C1 segment of cervical spinal cord (tissue), 14 donors: ENCODE results near the gene TRAF3IP1.
"Not testable (repeated sequence)": the region's sequence is repeated elsewhere in the genome, so short reads cannot be mapped to it uniquely, and the experiment has no call there.

Experiments used
- DNase-seq, 14 donors: peaks; one replicate each; lab custom pipeline; 2025; lab: John Stamatoyannopoulos, UW

Gene TRAF3IP1

DNA sequence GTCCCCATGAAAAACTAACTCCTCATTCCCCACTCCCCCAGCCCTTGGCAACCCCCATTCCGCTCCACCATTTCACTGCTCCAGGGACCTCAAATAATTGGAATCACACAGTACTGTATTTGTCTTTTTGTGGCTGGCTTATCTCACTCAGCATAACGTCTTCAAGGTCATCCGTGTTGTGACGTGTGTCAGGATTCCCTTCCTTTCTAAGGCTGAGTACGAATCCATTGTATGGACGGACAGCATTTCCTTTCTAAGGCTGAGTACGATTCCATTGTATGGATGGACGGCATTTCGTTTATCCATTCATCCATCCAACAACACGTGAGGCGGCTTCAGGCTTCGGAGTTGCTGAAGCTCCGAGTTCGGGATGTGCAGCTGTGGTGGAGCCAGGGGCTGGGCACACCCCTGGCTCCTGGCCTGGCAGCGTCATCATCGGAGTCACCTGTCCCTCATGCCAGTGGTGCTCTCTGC is 105.2 kb downstream of the TRAF3IP1 start:
- no peak for DNase-seq

DNA sequence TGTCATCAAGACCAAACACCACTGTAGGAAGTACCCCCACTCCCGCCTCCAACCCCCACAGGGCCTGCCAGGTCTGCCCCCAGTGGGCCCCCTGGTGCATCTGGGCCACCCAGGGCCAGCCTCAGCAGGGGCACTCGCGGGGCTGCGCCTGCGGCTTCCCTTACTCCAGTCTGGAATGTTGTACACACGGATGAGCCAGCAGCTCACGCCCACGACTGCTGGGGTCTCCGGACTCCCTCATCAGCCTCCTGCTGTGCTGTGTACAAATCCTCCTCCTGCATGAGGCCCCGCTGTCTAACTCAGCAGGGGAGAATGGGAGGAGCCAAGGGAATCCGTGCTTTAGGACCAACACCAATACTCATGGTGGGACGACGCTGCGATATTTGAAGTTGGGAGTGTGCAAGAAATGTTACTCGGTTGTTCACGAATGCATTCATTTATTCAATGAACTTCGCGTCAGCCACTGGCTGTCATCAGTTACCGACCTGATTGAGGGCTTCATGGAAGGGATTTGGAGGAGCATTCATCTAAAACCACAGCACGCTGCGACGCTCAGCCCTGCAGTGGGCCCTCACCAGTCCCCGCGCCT is 105.8 kb downstream of the TRAF3IP1 start:
- peak in 1 of 14 donors; percentile 37 for DNase-seq

DNA sequence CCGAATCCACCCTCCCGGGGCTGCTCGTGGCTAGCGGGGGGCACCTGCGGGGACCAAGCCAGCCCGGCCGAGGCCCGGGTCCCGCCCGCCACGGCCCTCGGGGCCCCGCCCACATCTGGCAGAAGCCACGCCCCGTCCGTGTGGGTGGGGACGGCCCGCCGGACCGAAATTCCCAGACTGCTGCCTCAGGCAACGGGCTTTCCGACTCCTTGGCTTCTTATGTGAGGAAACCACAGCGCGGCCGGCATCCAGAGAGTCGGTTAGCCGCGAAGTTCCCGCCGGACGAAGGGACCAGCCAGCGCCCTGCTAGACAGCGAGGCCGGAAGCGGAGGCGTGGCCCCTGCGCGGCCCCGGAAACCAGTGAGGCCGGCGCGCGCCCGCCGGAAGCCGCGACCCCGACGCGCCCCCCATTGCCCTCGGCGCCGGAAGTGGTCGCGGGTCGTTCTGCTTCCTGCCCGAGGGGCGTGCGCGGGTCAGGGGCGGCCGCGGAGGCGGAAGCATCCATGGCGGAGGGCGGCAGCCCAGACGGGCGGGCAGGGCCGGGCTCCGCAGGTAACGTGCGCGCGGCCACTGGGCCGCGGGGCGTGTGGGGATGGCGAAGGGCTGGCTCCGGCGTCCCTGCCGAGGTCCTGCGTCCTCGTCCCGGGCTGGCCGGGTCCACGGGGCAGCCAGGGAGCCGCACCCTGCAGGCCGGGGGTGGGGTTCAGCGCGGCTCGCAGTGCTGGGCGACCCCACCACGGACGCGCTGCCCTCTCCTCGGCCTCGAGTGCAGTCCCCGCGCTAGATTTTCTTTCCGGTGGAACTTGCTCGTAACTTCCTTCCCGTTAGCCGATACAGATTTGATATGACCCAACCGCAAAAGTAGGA is 106.5 kb downstream of the TRAF3IP1 start, which contains the start of gene ASB1:
Gene ASB1, plus strand, starts transcription at position 360 of the 867 bp plus-strand sequence. Its CDS starts 144 bp downstream, at position 504.
- peak; percentile 9 to 92 (median 68) for DNase-seq

DNA sequence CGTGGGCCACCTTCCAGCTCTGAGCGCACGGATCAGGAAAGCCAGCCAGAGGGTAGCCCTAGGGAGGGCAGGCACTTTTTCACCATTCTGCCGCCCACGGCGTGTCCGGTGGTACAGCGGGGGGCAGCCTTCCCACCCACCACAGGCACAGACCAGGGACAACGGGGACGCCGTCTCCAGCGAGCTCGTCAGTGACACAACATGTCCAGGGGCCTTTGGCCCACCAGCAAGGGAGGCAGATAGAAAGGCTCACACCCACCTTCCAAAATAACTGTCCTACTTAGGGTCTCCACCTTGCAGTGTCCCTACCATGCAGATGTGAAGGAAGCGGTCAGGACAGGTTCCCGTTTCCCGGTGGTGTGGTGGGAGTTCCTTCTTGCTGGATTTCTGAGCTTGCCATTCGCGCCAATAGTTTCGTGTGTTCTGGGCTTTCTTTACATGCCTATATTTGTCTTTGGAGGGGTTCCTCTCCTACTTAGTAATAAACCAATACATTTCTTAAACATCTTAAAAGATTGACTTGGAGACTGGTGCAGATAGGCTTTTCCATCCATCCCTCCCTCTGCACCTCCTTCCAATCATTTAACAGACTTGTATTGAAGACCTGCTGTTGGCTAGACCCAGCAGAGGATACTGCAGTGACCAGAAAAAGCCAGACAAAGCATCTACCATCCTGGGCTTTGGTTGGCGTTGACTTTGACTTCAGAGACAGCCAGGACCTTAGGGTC is 107.3 kb downstream of the TRAF3IP1 start:
- no peak for DNase-seq

DNA sequence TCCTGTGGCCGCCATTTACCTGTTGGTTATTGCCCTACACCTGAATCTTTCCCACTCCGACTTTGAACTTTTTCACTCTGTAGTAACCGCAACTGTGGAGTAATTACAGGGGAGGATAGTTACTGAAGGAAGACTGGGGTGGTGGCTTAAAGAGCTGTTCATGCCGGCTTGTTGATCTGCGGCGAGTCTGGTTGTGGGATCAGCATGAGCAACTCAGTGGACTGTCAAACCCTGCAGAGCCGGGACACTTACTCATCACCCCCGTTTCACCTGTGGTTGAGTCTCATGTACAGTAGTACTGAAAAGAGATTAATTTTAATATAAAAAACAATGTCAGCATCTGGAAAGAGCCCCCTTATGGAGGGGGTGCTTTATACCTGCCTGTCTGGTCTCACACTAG is 108.5 kb downstream of the TRAF3IP1 start:
- no peak for DNase-seq

DNA sequence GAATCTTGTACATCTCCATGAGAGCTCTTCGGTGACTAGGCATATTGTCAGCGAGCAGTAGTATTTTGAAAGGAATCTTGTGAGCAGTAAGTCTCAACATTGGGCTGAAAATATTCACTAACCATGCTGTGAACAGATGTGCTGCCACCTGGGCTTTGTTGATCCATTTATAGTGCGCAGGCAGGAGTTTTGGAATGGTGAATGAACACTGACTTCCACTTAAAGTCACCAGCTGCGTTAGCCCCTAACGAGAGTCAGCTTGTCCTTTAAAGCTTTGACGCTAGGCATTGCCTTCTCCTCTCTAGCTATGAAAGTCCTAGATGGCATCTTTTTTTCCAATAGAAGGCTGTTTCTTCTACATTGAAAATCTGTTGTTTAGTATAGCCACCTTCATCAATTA is 110.5 kb downstream of the TRAF3IP1 start:
- no peak for DNase-seq

DNA sequence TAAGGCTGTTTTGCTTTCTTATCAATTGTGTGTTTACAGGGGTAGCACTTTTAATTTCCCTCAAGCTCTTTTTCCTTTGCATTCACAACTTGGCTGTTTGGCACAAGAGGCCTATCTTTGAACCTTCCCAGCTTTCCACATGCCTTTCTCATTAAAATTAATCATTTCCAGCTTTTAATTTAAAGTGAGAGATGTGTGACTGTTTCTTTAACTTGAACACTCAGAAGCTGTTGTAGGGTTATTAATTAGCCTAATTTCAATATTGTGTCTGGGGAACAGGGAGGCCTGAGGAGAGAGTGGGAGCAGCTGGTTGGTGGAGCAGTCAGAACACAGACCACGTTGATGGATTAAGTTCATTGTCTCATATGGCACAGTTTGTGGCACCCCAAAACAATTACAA is 111.1 kb downstream of the TRAF3IP1 start:
- DNase-seq: no peak

DNA sequence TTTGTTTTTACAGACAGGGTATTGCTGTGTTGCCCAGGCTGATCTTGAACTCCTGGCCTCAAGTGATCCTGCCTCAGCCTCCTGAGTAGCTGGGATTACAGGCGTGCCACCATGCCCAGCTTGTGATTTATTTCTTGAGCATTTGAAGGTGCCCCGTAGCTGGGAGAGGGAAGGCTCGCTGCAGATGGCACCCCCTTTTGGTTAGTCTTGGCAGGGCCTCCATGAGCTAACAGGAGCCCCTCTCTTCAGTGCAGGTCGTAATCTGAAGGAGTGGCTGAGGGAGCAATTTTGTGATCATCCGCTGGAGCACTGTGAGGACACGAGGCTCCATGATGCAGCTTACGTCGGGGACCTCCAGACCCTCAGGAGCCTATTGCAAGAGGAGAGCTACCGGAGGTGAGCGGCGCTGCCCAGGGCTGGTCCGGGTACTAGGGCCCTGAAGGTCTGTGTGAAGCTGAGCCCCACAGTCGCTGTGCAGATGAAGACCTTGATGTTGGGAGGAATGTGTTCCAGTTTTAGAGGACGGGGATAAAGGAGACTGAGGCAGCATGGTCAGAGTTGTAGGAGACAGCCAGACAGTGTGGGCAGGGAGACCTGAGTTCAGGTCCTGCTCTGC is 113.1 kb downstream of the TRAF3IP1 start:
- DNase-seq: no peak

DNA sequence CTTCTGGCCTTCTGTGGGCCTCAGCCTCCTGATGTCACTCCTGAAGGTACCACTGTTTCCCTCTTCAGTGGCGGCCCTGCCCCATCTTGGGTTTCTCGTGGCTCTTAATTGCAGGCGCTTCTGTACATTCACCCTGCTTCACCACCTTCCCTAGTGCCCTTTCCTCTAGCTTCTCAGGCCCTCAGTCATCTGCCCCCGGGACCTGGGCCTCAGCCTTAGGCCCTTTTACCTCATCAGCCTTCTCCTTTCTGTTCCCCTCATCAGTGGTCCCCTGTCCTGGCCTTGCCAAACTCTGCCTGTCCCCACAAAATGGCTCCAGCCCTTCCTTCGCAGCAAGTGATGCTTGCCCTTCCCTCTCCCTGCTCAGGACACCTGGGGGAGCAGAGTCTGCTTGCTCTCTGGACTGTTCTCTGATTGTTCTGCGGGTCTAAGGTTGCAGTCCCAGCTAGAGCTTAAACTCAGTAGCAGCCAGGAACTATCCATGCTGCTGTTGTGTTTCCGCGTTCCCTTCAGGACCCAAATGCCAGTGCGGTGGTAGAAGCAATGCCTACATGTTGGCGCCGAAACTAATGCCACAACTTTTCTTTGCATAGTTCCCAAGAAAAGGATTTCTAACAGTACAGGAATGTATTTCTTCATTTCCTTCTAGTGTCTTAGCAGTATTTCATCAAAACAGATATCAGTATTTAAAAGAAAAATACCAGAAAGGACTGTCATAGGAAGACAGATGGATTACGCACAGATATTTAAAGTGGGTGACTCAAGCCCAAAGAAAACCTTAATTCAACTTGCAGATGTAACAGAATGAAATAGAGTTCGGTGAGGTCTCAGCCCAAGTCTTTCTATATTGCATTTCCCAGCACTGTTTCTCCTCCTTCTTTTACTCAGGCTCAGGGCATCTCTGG is 113.9 kb downstream of the TRAF3IP1 start:
- no peak for DNase-seq

DNA sequence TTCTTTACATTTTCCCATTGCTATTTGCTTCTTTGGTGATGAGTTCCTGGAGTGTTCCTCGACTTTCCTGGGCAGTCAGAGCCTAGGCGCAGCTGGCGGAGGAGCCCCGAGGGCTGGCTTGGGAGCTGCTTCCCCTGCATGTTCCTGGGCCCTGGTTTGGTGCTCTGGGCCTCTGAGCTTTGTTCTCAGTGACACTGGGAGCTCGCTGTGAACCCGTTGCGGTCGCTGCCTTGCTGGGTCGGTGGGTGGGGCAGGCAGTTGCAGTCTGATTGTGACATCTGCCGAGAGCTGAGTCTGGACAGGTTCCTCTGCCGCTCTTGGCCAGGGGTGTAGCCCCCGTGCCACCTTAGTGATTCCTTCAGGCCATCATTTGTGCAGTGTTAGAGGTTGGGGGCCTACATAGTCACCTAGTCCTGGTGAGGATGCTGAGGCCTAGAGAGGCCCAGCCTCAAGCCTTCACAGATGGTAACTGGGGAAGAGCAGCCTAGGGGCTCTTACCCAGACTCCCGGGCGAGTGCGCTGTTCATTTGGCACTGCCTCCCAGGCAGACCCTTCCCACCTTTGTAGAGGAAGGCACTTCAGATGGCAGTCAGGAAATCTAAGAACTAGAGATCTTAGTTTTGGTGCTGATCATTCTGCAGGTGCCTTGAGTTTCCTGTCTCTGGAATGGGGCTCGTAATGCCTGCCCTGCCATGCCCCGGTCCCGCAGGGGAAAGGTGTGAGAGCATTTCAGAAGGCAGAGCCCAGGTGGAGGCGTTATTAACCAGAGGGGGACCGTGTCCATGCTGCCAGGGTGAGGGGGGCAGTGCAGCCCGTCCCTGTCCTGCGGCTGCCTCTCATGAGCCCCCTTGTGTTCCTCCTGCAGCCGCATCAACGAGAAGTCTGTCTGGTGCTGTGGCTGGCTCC is 114.8 kb downstream of the TRAF3IP1 start:
- no peak for DNase-seq

DNA sequence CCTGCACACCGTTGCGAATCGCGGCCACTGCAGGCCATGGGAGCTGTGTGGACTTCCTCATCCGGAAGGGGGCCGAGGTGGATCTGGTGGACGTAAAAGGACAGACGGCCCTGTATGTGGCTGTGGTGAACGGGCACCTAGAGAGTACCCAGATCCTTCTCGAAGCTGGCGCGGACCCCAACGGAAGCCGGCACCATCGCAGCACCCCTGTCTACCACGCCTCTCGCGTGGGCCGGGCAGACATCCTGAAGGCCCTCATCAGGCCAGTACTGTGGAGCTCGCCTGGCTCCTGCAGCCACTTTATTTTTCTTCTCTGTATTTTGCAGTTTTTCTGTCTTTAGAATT is 115.4 kb downstream of the TRAF3IP1 start:
- DNase-seq: no peak

DNA sequence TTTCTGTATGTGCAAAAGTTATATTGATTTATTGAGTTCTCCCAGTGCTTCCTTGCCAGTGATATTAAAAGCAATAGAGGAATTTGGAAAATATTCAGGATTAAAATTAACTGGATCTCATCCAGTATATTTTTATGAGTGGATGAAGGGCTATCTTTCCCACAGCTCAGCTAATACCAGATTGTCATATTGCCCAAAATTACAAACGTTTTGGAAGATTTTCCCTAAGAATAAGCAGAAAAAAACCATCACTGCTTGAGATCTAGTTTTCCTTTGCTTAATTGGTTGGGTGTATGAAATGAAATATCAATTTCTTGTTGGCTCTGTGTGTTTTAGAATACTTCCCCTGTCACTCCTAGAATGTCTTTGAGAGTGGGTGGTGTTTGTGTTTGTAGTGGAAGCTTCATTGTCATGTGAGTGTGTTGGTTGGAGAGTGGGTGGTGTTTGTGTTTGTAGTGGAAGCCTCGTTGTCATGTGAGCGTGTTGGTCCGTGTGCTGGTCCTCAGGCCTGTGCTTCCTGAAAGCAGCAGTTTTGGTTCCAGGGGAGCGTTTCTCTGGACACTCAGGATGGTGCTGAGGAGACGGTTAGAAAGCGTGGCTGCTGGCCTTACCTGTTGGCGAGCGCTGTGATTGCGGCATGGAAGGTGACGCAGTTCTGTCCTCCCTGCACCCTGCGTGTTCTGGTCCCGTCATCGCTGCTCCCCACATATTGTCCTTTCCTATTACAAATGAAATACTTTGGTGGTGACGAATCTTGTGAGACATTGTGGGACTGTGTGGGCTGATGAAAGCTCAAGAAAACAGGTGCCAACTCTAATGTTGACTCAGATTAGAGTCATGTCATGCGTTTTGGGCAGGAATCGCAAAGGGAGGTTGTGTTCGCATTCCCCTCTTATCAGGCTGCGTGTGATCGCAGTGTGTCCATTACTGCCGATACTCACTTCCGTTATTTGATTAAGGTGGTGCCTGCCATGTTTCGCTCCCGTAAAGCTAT is 118.8 kb downstream of the TRAF3IP1 start:
- DNase-seq: no peak

DNA sequence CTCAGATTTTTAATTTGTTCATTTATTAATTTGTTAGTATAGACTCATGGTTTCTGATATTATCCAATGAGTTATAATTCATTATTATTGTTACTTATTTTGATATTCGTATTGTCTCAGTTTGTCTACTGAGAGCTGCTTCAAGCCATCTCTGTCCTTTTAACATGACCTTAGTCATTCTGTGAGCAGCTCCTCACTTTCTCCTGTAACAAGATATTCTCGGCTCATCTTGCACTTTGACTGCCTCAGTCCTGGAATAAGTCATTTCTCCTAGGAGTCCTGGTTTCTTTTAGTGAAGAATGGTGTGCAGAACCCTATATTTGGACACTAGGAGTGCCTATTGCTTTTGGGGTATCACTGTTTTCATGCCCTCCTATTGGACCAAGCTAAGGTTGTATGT is 119.6 kb downstream of the TRAF3IP1 start:
- DNase-seq: no peak

DNA sequence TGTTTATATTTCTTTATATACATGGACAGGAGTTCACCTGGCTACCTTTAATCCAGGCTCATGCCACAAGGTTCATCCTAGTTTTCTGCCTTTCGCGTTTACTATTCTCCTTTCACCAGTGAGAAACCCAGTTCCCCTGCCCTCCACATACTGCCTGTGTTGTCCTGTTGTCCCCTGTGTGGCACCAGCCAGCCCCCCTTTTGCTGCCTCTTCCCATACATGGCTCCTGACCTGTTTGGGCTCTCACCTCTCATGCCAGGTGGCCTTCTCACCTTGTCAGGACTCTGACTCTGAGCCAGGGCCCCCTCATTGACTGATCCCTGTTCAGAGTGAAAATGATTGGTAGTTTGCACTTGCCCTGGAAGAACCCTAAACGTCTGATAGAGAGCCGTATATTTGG is 120.0 kb downstream of the TRAF3IP1 start:
- DNase-seq: no peak

DNA sequence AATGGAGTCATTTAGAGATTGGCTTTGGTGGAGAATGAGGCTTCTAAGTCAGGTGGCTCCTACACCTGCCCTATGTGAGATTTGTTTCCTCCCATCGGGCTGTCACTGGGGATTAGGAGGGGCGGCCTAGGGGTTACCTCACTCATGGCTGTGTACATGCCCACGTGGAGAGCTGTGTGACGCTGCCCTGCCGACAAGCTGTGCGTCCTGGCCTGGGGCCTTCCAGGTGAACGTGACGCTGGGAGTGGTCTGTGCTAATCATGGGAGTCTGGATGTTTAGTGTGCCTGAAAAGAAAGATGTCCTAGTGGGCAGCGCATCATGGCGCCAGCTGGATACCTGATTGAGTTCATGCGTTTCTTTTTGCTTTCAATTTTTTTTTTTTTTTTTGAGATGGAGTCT is 120.4 kb downstream of the TRAF3IP1 start:
- DNase-seq: no peak

DNA sequence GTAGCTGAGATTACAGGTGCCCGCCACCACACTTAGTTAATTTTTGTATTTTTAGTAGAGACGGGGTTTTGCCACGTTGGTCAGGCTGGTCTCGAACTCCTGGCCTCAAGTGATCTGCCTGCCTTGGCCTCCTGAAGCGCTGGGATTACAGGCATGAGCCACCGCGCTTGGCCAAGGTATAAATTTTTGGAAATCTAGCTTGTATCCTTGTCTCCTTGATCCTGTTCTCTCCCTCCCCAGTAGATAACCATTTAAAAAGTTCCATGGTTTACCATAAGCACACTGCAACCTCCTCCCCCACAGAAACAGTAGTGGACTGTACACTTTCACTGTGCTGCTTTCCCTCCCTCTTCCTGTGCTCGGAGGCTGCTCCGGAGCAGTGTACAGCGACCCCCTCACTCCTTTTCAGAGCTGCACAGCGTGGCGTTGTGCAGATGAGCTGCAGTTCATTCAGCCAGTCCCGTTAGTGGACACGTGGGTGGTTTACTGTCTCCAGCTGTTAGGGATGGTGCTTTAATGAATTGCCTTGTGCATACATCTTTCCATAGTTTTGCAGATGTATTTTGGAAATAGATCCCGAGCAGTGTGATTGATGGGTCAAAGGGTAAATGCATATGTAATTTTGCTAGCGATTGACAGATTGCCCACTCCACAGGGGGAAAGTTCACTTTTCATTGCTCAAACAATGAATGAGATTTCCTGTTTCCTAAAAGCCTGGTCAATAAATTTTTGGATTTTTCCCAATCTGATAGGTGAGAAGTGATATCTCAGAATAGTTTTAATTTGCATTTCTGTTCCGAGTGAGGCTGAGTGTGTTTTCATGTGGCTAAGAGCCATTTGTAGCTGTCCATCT is 121.2 kb downstream of the TRAF3IP1 start:
- no peak for DNase-seq

DNA sequence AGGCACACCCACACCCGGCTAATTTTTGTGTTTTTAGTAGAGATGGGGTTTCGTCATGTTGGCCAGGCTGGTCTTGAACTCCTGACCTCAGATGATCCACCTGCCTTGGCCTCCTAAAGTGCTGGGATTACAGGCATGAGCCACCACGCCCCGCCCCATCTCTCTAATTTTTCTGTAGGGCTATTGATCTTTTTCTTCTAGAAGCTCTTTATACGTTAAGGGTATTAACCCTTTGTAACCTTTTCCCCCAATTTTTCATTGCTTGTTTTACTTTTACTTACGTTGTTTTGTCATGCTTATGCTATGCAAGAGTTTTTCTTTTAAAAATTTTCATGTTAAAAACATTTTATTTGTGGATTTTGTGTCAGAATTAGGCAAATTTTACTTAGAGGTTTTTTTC is 121.9 kb downstream of the TRAF3IP1 start:
- DNase-seq: not testable (repeated sequence)

DNA sequence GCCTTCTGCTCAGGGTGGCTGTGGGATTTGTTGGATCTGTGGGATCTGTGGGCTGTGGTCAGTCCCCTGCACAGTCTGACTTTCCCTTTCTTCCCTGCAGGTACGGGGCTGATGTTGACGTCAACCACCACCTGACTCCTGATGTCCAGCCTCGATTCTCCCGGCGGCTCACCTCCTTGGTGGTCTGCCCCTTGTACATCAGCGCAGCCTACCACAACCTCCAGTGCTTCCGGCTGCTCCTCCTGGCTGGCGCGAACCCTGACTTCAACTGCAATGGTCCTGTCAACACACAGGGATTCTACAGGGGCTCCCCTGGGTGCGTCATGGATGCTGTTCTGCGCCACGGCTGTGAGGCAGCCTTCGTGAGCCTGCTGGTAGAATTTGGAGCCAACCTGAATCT is 123.9 kb downstream of the TRAF3IP1 start:
- DNase-seq: no peak
